CD4-positive, alpha-beta T cell treated with Interleukin-6 for 4 hours (primary cell): ENCODE measurements around the gene FAM3D.
"Not testable (repeated sequence)": the region's sequence is repeated elsewhere in the genome, so short reads cannot be mapped to it uniquely, and the experiment has no call there.

Experiments used
- DNase-seq: peaks from one replicate; pipeline ENCODE4 v3.0.0-alpha.2; 2020; ENCODE audit warnings: mixed read lengths

The FAM3D gene, protein sequence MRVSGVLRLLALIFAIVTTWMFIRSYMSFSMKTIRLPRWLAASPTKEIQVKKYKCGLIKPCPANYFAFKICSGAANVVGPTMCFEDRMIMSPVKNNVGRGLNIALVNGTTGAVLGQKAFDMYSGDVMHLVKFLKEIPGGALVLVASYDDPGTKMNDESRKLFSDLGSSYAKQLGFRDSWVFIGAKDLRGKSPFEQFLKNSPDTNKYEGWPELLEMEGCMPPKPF

DNA sequence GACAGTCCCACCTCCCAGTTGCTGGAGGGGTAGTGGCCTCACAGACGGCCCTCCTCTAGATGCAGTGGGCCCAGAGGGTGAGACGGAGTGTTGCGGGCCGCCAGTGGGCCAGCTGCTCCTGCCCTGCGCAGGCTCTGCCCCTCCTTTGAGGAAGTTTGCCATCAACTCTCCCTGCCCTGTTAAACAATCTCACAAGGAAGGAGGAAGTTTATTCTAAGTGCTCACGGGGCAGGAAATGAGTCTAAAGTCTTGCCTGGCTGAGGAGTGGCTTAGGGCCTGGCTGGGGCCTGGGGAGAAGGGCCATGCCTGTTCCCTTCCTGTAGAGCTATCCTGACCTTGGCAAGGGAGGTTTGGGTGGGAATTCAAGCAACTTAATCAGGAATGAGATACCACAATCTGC, at the start of gene FAM3D:
Gene FAM3D (minus strand): TSS at position 92 of the 400 bp plus-strand sequence. CDS start 11,211 bp downstream, outside the sequence.
- no peak for DNase-seq

DNA sequence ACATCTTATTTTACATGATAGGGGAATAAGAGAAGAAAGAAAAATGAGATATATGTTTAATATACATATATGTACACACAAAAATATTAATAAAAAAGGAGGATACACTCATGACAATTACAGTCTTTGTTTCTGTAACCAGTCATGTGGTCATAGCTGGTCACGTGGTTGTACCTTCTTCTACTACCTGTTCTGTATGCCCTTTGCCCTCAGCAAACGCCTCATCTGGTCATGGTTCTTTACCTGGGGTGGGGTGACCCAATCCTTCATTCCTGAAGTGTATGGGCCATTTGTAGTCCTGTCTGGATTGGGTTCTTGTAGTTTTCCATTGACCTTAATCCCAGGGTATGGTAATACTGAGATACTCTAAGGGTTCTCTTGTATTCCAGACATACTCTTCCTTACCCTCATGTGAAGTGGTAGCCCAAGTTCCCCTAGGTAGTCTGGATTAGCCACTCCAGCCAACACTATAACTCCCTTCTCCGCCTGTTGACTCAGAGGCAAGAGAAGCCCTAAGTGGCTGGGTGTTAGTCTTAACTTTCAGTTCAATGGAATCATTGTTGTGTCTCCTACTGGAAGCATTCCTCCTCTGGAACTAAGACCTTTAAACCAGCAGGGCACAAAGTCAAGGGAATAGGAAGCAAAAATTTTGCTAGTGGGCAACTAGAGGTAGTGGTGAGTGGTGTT, 47.3 kb upstream of the FAM3D start:
- no peak for DNase-seq

DNA sequence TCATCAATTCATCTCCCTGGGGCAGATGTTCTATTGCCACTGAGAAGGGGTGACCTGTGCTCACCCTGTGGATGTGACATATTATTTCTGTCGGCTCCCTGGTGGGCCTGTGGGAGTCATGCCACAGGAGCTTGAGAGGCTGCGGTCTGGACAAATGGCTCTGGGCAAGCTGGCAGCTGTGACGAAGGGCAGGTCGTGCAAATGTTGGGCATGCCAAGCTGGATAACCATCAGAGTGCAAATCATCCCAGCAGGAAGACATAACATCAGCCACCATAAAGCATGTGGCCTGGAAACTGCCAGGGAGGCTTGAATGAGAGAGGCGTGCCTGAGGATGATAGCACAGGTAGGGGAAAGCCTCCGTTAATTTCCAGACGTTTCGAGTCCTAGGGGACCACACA, 45.3 kb upstream of the FAM3D start:
- no peak for DNase-seq

DNA sequence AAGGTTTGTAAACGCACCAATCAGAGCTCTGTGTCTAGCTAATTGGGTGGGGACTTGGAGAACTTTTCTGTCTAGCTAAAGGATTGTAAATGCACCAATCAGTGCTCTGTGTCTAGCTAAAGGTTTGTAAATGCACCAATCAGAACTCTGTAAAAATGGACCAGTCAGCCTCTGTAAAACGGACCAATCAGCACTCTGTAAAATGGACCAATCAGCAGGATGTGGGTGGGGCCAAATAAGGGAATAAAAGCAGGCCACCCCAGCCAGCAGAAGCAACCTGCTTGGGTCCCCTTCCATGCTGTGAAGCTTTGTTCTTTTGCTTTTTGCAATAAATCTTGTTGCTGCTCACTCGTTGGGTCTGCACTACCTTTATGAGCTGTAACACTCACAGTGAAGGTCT, 42.4 kb upstream of the FAM3D start:
- not testable (repeated sequence) for DNase-seq

DNA sequence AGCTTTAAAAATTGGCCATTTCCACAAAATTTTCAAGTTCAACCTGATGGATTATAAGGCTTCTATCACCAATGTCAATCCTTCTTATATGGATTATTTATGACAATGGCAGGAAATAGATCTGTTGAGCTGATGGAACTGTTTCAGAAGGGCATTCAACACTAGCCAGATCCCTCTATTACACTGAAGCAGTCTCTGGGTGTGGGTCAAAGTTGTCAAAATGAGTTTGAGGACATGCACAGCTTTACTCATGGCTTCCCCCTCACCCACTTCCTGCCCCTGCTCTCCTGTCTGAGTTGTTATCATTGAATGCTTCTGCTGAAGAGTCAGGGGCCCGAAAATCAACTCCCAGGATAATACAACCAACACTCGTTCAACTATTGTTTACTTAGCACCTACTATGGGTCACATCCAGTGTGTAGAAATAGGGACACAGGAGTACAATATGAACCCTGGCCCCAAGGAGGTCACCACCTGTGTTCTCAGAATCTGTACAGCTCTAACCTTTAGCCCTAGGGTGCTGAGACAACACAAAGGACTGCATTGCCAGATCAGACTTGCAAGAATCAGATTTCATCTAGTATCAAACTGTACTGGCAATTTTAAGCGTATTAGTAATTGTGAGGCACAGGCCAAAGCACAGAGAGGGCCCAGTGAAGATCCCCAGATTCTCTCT, 41.7 kb upstream of the FAM3D start:
- DNase-seq: no peak

DNA sequence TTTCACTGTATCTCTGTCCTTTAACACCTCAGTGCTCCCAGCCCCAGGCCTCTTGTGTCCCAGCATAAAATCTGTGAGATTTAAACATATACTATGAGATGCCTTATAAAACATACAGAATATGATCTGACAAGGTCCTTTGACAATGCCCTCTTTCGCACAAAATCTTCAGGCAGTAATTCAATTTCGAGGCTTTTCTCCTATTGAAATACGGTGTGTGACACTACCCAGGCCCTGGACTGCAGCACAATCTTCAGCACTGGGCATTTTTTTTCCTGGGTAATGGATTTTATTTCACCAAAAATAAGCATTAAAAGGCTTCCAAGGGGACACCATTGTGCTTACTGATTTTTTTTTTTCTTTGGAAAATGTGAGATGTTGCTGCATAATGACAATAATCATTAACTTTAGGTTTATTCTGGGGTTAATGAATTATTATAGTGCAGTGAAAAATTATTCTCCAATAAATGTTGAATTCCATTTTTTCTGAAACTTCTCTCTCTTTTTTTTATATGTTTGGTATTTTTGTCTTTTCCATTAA, 40.9 kb upstream of the FAM3D start:
- no peak for DNase-seq

DNA sequence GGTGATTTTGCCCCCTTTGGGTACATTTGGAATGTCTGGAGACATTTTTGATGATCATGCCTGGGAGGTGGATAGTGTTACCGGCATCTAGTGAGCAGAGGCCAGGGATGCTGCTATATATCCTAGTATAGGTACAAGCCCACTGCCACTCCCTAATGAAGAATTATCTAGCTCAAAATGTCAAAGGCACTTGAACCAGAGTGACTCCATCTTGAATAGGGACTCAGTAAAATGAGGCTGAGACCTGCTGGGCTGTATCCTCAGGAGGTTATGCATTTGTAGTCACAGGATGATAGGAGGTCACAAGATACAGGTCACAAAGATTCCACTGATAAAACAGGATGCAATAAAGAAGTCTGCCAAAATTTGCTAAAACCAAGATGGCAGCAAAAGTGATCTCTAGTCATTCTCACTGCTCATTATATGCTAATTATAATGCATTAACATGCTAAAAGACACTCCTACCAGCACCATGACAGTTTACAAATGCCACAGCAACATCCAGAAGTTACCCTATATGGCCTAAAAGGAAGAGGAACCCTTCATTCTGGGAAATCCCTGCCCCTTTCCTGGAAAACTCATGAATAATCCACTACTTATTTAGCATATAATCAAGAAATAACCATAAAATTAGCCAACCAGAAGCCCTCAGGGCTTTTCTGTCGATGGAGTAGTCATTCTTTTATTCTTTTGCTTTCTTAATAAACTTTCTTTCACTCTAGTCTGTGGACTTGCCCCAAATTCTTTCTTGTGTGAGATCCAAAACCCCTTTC, 40.0 kb upstream of the FAM3D start:
- no peak for DNase-seq

DNA sequence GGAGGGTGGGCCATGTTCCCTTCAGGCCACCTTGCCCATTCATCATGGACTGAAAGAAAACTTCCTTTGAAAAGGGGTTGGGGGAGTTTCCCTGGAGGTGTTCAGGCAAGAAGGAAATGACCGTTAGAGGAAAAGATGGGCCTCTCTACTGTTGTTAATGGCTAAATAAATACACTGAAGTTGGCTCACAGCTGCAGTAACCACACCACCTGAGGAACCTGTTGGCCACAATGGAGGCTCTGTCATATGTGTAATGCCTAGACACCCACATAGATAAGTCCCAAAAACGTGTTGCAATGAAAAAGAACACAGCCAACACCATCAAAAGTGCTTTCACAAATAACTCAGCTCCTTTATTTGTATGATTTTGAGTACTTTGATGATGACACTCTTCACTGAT, 38.2 kb upstream of the FAM3D start:
- no peak for DNase-seq

DNA sequence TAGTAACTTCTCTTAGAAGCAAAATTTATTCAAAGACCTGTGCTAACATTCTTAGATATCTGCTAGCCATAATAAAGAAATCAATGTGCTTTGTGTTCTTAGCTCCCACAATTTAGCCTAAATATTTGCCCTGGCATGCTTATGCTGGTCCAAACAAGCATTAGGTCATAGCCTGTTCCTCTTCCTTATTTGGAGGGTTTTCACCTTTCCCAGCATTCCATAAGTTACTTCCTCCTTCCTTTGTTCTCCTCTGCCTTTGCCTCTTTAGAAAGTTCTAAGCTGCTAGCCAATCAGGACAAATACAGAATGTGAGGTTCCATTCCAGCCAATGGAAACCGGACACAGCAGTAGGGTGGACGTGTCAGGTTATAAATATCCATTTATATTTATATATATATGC, 37.7 kb upstream of the FAM3D start:
- not testable (repeated sequence) for DNase-seq

DNA sequence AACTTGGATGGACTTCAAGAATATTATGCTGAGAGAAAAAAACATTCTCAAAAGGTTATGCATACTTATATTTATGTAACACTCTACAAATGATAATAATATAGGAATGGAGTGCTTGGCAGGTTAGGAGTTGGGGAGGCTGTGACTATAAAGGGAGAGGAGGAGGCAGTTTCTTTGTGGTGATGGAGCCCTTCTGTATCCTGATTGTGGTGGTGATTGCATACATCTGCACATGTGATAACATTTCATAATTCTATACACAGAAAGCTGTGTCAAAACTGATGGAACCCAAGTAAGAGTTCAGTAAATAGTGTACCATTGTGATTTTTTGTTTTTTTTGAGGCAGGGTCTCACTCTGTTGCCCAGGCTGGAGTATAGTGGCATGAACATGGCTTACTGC, 31.7 kb upstream of the FAM3D start:
- DNase-seq: no peak

DNA sequence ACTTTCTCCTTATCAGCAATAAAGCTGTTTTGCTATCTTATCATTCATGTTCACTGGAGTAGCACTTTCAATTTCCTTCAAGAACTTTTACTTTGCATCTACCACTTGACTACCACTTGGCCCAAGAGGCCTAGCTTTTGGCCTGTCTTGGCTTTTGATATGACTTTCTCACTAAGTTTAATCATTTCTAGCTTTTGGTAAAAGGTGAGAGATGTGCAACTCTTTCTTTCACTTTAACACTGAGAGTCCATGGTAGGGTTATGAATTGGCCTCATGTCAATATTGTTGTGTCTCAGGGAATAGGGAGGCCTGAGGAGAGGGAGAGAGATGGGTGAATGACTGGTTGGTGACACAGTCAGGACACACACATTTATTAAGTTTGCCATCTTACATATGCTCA, 31.0 kb upstream of the FAM3D start:
- DNase-seq: no peak

DNA sequence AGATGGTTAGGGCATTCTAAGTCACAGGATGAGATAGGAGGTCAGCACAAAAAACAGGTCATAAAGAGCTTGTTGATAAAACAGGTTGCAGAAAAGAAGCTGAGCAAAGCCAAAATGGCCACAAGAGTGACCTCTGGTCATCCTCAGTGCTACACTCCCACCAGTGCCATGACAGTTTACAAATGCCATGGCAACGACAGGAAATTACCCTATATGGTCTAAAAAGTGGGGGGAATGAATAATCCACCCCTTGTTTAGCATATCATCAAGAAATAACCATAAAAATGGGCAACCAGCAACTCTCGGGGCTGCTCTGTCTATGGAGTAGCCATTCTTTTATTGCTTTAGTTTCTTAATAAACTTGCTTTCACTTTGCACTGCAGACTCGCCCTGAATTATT, 30.2 kb upstream of the FAM3D start:
- DNase-seq: not testable (repeated sequence)

DNA sequence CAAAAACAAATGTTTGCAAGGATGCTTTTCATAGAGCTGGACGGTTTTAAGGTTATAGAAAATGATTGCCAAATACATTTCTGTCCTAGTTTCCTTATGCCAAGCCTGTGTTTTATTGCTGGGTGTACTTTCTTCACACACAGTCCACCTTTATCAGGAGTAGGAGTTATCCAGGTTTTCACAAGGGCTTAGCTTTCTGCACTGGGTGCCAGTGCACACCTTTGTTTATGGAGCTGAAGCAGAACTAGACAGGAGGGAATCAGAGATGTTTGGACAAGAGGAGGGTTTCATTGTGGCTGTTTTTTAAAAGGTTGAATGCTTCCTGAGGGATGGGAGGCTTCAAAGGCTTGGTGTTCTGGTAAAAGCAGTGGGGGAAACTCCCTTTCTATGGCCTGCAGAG, 29.5 kb upstream of the FAM3D start:
- no peak for DNase-seq

DNA sequence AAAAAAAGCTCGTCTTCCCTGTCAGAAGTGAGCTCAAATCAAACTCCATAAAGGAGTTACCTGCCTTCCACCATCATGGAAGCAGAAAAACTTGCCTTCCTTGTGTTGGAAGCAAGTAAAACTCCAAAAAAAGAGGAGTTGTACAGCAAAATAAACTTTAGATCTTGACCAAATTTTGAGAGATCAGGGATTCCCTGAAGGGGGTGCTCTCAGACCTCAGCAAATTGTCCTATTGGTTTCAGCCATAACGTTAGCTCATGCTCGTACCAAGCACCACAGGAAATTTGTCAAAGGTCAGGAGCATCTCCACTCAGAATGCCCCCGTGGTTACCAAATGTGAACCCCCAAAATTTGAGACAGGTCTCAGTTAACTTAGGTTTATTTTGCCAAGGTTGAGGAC, 28.7 kb upstream of the FAM3D start:
- DNase-seq: not testable (repeated sequence)

DNA sequence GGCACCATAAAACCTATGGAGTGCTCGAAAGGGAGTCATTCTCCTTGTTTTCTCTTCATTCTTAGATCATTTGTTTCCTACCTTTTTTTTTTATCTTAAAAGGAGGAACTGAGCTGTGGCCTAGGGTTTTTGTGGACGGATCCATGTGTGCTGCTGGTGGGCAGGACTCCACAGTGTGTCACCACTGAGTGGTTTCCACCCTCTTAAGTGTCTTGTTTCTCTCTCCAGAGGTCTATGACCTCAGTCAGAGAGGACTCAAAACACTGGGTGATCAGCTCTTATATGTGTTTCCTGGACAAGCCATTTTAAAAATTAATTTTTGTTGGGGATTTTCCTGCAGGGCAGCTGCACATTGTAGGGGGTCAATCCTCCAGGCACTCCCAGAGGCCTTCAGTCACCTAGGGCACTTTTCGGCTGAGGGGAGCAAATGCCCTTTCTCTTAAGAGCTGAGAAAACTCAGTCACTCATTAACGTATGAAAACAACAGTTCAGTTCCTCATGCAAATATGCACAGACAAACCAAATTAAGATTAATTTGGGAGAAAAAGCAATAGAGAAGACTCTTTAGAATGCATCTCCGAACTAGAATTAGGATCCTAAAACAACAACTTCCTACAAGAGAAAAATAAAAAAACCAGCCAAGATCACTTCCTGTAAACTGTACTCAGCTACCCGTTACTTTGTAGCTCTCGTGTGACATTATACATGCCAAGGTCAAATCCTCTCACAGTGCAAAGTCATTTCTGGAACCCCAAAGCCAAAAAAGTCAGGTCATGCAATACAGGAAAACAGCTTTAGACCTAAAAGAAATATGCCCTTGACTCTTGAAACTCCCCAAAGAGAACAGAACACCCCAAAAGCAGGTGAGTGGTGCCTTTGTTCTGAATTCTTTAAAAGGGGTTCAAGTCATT, 27.6 kb upstream of the FAM3D start:
- DNase-seq: no peak

DNA sequence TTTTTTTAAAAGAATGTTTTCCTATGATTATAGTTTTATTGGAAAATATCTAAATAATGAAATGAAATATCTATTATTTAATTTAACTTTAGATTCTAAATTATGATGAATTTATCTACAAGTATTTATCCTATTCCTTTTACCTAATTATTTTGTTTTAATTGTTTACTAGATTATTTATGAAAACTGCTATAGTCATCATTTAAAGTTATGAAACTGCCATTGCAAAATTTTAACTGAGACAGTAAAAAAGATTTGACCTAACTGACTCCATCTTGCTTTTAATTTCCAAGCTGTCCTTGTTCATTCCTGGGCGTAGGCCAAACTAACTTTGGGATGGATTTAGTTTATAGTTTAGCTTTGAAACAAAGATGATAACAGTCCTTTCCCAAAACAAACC, 25.9 kb upstream of the FAM3D start:
- no peak for DNase-seq

DNA sequence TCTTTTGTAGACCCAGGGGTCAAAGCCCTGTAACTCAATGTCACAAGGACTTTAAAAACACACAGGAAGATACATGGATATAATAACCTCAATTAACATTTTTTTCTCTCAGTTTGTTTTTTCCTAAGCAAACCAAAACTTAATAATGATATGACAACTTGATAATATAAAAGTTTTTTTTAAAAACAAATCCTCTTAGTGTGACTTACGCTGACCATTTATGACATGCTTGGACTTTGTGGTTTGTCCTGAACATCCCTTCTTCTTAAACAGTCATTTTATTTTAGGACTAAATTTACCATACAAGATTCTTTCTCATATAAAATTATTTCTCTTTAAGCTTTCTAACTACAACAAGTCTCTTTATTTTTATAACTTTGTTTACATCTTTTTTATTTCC, 25.4 kb upstream of the FAM3D start:
- no peak for DNase-seq

DNA sequence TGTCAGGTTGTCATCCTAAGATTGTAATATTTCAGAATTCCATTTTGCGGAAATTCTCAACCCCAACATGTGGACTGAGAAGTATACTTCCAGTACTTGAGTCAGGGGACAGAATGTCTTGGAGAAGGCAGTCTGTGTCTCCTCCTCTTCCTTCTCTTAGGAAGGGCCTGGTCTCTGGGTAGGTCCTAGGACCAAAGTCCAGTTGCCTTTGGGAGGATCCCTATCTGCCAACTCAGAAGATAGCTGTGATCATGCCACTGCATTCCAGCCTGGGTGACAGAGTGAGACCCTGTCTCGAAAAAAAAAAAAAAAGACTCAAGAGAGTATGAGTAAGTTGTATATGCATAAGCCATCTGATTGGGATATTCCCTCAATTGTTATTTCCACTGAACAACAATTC, 23.9 kb upstream of the FAM3D start:
- no peak for DNase-seq

DNA sequence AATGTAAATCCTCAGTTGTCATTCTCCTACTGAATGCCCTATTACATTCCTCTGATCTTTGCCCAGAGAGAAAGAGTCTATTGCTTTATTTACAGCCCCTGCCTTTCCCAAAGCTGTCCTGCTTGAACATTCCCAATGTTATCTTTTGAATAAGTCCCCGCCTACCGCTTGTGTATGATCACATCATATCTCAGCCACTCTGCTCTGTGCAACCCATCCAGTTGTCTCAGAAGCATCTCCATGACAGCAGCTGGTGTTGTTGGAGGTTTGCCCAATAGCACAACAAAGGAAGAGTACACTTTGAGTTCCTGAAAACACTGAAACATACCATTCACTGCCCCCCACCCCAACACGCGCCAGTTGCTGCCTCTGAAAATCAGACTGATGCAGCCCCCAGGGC, 22.0 kb upstream of the FAM3D start:
- no peak for DNase-seq

DNA sequence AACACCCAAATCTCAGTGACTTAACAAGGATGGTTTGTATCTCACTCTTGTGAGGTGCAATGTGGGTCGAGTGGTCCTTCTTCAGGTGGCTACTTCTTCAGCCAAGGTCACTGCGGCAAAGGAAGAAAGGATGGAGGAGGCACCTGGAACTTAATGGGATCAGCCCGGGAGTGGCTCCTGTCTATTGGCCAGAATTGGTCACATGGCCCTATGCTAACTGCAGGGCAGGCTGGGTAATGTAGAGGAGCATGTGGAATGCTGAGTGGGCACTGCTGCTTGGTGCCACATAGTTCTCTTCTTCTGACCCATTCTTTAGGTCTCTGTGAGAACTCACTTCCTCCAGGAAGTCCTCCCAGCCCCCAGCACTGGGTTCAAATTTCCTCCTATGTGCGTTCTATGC, 20.3 kb upstream of the FAM3D start:
- no peak for DNase-seq

DNA sequence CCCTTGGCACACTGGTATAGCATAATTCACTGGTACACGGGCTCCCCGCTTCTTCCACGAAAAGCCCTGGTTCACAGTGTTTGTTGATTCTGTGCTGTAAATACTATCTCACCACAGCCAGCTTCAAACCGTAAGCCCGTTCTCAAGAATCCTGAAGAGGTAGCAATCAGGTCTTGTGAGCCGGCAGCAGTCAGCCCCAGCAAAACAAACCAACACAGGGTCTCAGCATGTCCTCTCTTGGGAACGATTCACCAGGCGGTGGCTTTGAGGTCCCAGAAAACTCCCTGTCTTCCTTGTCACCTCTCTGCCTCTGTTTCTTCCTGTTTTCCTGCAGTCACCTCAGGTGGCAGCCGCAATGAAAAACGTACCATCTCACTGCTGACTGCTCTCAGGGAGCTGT, 19.1 kb upstream of the FAM3D start:
- DNase-seq: no peak

DNA sequence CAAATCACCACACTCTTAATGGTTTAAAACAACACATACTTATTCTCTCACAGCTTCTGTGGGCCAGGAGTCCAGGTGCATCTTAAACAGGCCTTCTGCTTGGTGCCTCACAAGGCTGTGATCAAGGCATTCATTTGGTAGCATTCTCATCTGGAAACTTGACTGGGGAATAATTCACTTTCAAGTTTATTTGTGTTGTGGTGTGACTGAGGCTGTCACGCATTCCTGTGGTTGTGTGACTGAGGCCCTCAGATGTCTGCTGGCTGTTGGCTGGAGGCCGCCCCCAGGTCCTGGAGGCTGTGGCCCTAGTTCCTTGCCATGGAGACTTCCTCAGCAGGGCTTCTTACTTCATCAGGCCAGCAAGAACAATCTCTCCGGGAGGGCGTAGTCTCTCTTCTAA, 16.9 kb upstream of the FAM3D start:
- no peak for DNase-seq
